HepG2 (cell line): ENCODE results near the gene MTR. TPM values are rescaled to one million over a fixed set of nuclear protein-coding genes. Genes with fewer than 3 reads are reported as not detected.

Experiments used
- ESRRA ChIP-seq: sonication (generic); formaldehyde crosslinking; IDR thresholded peaks from 2 replicates; pipeline ENCODE4 v1.5.1; 2020; ENCODE audit warnings: mild to moderate bottlenecking, low read depth, missing genetic modification reagents
- ETV6 ChIP-seq: sonication (generic); formaldehyde crosslinking; conservative IDR thresholded peaks from 2 replicates; pipeline ENCODE4 v1.4.0; 2020; ENCODE audit warnings: missing genetic modification reagents
- HOXA7 ChIP-seq: sonication (generic); formaldehyde crosslinking; IDR thresholded peaks from 2 replicates; pipeline ENCODE4 v1.8.1; 2022; ENCODE audit warnings: mild to moderate bottlenecking, missing genetic modification reagents, moderate library complexity
- KLF15 ChIP-seq: sonication (generic); formaldehyde crosslinking; IDR thresholded peaks from 2 replicates; pipeline ENCODE4 v1.8.1; 2023; ENCODE audit warnings: borderline replicate concordance, mild to moderate bottlenecking, inconsistent platforms, missing genetic modification reagents, mixed read lengths
- NR1H2 ChIP-seq: sonication (generic); formaldehyde crosslinking; IDR thresholded peaks from 2 replicates; pipeline ENCODE4 v1.8.1; 2022; ENCODE audit warnings: low read depth, missing genetic modification reagents, borderline replicate concordance
- NR3C1 ChIP-seq: sonication (generic); formaldehyde crosslinking; IDR thresholded peaks from 2 replicates; pipeline ENCODE4 v1.4.0; 2020; ENCODE audit warnings: missing genetic modification reagents
- NRL ChIP-seq: sonication (generic); formaldehyde crosslinking; IDR thresholded peaks from 2 replicates; pipeline ENCODE4 v1.5.0; 2020; ENCODE audit warnings: missing genetic modification reagents, mild to moderate bottlenecking, moderate library complexity, borderline replicate concordance
- PHF8 ChIP-seq: sonication (generic); formaldehyde crosslinking; IDR thresholded peaks from 2 replicates; pipeline ENCODE4 v1.5.0; 2020; ENCODE audit warnings: missing genetic modification reagents
- PRDM10 ChIP-seq: sonication (generic); formaldehyde crosslinking; IDR thresholded peaks from 2 replicates; pipeline ENCODE4 v1.4.0; 2020; ENCODE audit warnings: low read depth, missing genetic modification reagents
- SOX13 ChIP-seq, 3 experiments: fragments of 450-650 bp in 1 of 3; sonication (generic) in 1 of 3; formaldehyde crosslinking in 1 of 3; IDR thresholded peaks in 2 of 3; conservative IDR thresholded peaks in 1 of 3; 2 replicates each; pipeline versions ENCODE4 v1.5.0 to v1.6.1; 2016 to 2020; ENCODE audit warnings: antibody characterized with exemption in 1 of 3, mild to moderate bottlenecking in 1 of 3, missing compliant biosample characterization in 1 of 3, missing genetic modification reagents in 1 of 3, moderate library complexity in 1 of 3
- SP5 ChIP-seq: IDR thresholded peaks from 2 replicates; pipeline ENCODE4 v1.6.1; 2016; ENCODE audit warnings: low read depth, borderline replicate concordance
- TOPORS ChIP-seq: sonication (generic); formaldehyde crosslinking; IDR thresholded peaks from 2 replicates; pipeline ENCODE4 v1.8.0; 2023; ENCODE audit warnings: mild to moderate bottlenecking, missing genetic modification reagents
- ZNF207 ChIP-seq: fragments of 450-650 bp; IDR thresholded peaks from 2 replicates; pipeline ENCODE4 v1.6.1; 2016; ENCODE audit warnings: antibody characterized with exemption, borderline replicate concordance
- ZNF496 ChIP-seq: sonication (generic); formaldehyde crosslinking; IDR thresholded peaks from 2 replicates; pipeline ENCODE4 v1.8.1; 2023; ENCODE audit warnings: mild to moderate bottlenecking, moderate library complexity, missing genetic modification reagents; ENCODE audit not compliant: insufficient replicate concordance
- ZNF562 ChIP-seq: sonication (generic); formaldehyde crosslinking; IDR thresholded peaks from 2 replicates; pipeline ENCODE4 v1.8.0; 2022; ENCODE audit warnings: missing genetic modification reagents, borderline replicate concordance
- ZNF672 ChIP-seq: sonication (generic); formaldehyde crosslinking; IDR thresholded peaks from 2 replicates; pipeline ENCODE4 v1.8.1; 2022; ENCODE audit warnings: missing genetic modification reagents
- ZNF710 ChIP-seq: sonication (generic); formaldehyde crosslinking; IDR thresholded peaks from 2 replicates; pipeline ENCODE4 v1.5.0; 2020; ENCODE audit warnings: mild to moderate bottlenecking, missing genetic modification reagents, borderline replicate concordance
- polyA plus RNA-seq, 8 experiments: library from polyadenylated mRNA; depleted of rRNA in 3 of 8; stranded (reverse) in 7 of 8; unstranded in 1 of 8; fragments of >200 nt; fragmentation: Illumina TruSeq in 4 of 8; extraction: Trizol in 4 of 8; gene quantifications; 2 replicates each; pipeline versions ENCODE4 v1.2.1 to v1.2.3, GENCODE V29; 2011 to 2016; ENCODE audit warnings: low read depth in 4 of 8, missing spikeins in 1 of 8, mixed read lengths in 1 of 8; ENCODE audit not compliant: insufficient read depth in 1 of 8
- total RNA-seq, 5 experiments: library from RNA; depleted of rRNA; stranded (reverse); fragments of >200 nt; fragmentation: Illumina TruSeq; extraction: Trizol; gene quantifications; 2 replicates each; pipeline ENCODE4 v1.2.3, GENCODE V29; 2016; ENCODE audit warnings: low read depth in 1 of 5
- TF ChIP-seq, protein P1 (sequence below): sonication (generic); formaldehyde crosslinking; IDR thresholded peaks from 2 replicates; pipeline ENCODE4 v1.5.1; 2020; ENCODE audit warnings: missing genetic modification reagents, mild to moderate bottlenecking, borderline replicate concordance
- TF ChIP-seq, protein P2 (sequence below): sonication (generic); formaldehyde crosslinking; IDR thresholded peaks from 2 replicates; pipeline ENCODE4 v1.8.0; 2022; ENCODE audit warnings: mild to moderate bottlenecking, missing genetic modification reagents, borderline replicate concordance

The MTR gene
- total and polyA plus RNA-seq, 2 of the 13 experiments (the other 11 are each of a cell fraction or from before 2014, with no cell fraction given): 16.3 to 36.1 TPM

DNA sequence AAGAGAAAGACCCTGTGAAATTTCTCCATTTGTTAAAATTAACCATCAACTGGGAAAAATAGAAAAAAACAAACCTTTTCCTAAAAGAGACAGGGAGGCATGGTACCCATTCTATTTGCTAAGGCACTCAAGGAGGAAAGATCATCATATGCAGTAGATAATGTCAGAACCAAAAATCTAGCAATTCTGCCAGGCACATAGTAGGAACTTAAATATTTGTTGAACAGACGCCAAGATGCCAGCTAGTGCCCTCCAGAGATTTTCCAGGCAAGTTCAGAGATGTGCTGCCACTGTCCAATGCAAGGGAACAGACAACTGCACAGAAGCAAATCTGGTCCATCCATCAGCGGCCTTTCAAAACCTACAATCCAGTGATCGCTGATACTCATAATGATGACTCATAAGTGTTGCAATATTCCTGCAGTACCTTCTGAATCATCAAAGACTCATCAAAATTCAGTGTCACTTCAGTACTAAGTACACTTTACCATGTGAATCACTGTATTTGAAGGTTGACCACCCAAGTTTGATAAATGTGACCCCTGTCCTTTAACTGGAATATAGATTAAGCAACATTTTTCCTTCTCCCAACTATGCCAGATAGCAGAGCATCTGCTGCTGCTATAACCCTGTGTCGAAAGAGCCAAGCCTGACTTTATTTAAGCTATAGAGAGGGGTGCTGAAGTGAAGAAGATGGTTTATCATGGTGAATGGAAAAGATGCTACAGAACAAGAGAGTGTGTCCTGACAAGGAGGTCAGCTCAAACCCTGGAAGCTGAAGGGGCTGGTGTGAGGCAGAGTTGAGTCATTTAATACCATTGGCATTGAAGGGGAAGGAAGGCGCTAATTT, 110.0 kb downstream of the MTR start (continued):
- TF ChIP-seq ZNF710 (CRISPR knock-in tag) (no peak), KLF15 (CRISPR knock-in tag) (no peak), SOX13 (IDR thresholded peaks at IDR 0.05) (no peak), SOX13 (CRISPR knock-in tag; conservative IDR thresholded peaks at IDR 0.05 in 1 of 2, IDR thresholded peaks at IDR 0.05 in 1 of 2) (peak in 1 of 2 experiments; percentile 51; a peak in 1 of 4 replicates), NR3C1 (CRISPR knock-in tag) (no peak), PHF8 (CRISPR knock-in tag) (no peak), NRL (CRISPR knock-in tag) (no peak), TOPORS (CRISPR knock-in tag) (no peak), ESRRA (no peak), ZNF496 (CRISPR knock-in tag) (no peak), NR1H2 (CRISPR knock-in tag) (no peak), ZNF672 (CRISPR knock-in tag) (no peak), HOXA7 (CRISPR knock-in tag) (no peak), ZNF562 (CRISPR knock-in tag) (no peak), PRDM10 (CRISPR knock-in tag) (peak; percentile 26), ETV6 (no peak), ZNF207 (no peak), SP5 (peak; percentile 29; the same call in 1 of the 2 replicates)
- TF ChIP-seq, protein P1, sequence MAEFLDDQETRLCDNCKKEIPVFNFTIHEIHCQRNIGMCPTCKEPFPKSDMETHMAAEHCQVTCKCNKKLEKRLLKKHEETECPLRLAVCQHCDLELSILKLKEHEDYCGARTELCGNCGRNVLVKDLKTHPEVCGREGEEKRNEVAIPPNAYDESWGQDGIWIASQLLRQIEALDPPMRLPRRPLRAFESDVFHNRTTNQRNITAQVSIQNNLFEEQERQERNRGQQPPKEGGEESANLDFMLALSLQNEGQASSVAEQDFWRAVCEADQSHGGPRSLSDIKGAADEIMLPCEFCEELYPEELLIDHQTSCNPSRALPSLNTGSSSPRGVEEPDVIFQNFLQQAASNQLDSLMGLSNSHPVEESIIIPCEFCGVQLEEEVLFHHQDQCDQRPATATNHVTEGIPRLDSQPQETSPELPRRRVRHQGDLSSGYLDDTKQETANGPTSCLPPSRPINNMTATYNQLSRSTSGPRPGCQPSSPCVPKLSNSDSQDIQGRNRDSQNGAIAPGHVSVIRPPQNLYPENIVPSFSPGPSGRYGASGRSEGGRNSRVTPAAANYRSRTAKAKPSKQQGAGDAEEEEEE (CRISPR knock-in tag): no peak
- TF ChIP-seq, protein P2, sequence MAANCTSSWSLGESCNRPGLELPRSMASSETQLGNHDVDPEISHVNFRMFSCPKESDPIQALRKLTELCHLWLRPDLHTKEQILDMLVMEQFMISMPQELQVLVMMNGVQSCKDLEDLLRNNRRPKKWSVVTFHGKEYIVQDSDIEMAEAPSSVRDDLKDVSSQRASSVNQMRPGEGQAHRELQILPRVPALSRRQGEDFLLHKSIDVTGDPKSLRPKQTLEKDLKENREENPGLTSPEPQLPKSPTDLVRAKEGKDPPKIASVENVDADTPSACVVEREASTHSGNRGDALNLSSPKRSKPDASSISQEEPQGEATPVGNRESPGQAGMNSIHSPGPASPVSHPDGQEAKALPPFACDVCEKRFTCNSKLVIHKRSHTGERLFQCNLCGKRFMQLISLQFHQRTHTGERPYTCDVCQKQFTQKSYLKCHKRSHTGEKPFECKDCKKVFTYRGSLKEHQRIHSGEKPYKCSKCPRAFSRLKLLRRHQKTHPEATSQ: no peak
